ENCODE data around the gene KHSRP.
"Not testable (repeated sequence)": the region's sequence is repeated elsewhere in the genome, so short reads cannot be mapped to it uniquely, and the experiment has no call there.

The KHSRP gene

DNA sequence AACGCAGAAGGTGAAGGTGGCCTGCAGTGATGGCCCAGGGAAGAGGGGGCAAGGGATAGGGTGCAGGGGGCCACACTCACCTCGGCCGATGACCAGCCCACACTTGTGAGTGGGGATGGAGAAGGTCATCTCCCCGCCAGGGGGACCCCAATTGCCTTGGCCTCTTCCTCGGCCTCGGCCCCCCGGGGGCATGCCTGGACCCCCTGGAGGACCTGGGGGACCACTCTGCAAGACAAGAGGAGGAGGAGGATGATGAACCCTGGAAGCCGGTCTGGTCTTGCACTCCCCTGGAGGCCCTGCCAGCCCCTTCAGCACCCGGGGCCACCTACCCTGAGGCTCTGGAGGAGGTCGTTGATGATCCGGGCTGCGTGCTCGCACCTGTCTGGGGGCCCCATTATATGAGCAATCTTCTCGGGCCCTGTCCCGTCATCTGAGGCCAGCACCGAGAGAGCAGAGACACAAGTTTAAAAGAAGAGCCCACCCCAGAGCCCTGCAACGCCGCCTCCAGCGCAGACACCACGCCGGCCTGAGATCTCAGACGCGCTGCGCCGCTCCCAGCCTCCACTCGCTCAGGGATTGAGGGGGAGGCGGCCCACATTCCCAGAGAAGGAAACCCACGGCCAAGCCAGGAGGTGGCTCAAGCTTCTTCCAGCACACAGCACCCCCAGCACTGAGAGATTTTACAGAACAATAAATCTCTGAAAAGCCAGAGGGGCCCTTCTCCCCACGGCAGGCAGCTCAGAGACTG is 7.8 kb downstream of the KHSRP start:
- no peak for DNase-seq (ENCODE audit: low spot score)

- no peak for DNase-seq (ENCODE audit: low spot score)
These were observed 8.9 kb downstream of the KHSRP start for GRCh38 chr19:6415591-6416190.

GRCh38 chr19:6414793-6415590 is 9.6 kb downstream of the KHSRP start:
- DNase-seq (ENCODE audit: low spot score), result no peak

GRCh38 chr19:6413721-6414643 is 10.6 kb downstream of the KHSRP start:
- no peak for DNase-seq (ENCODE audit: low spot score)

DNA sequence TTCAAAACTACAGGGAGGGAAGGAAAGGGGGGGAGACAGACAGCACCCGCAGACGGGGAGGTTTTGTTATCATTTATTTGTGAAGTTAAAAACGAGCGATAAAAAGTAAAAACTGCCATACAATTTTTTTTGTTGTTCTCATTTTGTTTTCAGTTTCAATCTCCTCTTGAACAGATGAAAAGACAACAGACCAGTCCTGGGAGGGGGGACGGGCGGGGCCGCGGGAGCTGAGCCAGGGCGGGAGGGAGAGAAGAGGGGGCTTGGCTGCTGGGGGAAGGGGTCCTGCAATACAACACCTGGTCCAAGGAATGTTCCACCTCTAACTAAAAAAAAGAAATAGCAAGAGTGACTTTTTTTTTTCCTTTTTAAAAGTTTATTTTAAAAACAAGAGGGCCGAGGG is 11.3 kb downstream of the KHSRP start:
- DNase-seq (ENCODE audit: low spot score), result no peak

DNA sequence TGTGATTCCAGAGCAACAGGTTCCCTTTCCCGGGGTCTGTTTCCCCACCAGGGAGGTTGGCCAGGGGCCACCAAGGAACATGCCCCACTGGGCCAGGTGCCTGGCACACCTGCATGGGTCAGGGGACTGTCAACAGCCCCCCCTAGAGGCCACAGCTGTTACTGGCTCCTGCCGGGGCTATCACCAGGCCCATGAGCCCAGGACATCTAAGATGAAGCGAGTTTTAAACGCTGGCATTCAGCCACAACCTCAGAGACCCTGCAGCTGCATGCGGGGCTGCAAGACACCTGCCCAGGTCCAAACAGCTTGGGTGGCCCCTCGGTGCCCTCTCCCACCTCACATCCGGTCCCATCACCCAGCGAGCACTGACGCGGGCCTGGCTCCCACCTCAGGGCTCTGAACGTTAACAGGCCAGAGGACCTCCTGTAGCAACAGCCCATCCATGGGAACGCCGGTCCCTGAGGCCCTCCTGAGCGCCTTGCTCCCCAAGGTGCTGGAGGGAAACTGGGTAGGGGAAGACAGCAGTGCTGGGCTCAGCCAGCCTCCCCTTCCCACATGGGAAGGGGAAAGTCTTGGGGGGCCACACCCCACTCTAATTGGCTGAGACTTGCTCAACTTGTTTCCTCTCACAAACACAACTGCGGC is 12.0 kb downstream of the KHSRP start:
- DNase-seq (ENCODE audit: low spot score), result no peak

DNA sequence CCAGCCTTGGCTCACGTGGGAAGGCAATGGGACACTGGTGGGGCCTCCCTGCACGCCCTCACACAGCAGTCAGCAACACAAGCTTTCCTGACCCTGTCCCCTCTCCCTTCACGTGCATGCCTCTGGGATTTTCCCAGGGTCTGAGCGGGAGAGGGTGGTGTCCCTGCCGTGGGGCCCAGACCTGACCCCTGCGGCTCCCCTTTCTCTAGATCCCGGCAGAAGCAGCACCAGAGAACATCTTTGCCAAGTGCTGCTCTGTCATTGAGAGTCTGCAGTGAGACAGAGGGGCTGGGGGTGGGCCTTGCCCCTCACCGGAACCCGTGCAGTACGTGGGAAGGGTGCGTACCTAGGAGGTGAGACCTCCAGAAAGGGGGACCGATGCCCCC is 12.6 kb downstream of the KHSRP start:
- DNase-seq (ENCODE audit: low spot score), result no peak

- no peak for DNase-seq (ENCODE audit: low spot score)
These were observed 15.3 kb downstream of the KHSRP start for GRCh38 chr19:6409346-6409745.

DNA sequence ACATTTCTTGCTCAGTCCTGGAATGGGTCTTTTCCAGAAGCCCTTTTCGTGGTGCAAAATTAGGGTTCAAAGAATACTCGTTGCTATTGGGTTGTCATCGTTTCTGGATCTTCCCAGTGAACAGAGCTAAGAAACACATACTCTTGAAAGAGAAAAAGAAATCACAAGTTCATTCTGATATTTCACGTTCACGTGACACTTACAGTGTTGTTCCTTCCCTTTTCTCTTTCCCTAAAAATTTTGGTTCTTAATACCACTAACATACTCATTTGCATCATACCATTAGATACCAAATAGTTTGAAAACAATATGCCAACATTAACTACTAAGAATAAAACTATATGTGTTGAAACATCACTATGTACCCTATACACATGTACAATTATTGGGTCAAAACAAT is 18.2 kb downstream of the KHSRP start:
- no peak for DNase-seq (ENCODE audit: low spot score)

GRCh38 chr19:6402837-6403608 is 21.6 kb downstream of the KHSRP start:
- DNase-seq (ENCODE audit: low spot score), result peak; percentile 75

- no peak for DNase-seq (ENCODE audit: low spot score)
These were observed 22.6 kb downstream of the KHSRP start for GRCh38 chr19:6402058-6402457.

- DNase-seq (ENCODE audit: low spot score), result not testable (repeated sequence)
These were observed 24.3 kb downstream of the KHSRP start for GRCh38 chr19:6400062-6400944.

DNA sequence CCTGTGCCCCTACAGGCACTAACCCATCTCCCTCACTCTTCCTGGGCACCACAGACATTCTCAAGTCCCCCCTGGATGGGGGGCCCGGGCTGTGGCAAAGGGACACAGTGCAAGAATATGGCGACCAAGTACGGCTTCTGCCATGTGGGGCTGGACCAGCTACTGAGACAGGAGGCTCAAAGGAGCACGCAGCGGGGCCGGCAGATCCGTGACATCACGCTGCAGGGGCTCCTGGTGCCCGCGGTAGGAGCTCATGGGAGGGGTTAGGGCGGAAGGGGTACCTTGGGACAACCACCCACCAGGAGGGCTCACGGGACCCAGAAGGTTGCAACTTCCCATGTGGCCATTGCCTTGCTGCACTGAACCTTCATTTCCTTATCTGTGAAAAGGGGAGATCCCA is 28.3 kb downstream of the KHSRP start:
- DNase-seq (ENCODE audit: low spot score), result no peak

DNA sequence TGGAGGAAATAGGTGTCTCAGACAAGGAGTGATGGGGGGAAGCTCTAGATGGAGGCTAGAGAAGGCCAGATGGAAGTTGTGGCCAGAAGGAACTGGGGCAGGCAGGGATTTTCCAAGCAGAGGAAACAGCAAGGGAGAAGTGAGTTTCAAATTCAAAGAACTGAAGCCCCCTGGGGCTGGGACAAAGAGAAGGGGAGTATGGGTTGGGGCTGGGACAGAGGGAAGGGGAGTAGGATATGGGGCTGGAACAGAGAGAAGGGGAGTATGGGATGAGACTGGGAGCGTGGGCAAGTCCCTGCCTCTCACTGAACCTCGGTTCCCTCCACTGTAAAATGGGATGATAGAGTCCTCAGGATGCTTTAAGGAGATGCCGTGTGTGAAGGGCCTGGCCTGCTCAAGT is 29.8 kb downstream of the KHSRP start:
- DNase-seq (ENCODE audit: low spot score), result no peak

DNA sequence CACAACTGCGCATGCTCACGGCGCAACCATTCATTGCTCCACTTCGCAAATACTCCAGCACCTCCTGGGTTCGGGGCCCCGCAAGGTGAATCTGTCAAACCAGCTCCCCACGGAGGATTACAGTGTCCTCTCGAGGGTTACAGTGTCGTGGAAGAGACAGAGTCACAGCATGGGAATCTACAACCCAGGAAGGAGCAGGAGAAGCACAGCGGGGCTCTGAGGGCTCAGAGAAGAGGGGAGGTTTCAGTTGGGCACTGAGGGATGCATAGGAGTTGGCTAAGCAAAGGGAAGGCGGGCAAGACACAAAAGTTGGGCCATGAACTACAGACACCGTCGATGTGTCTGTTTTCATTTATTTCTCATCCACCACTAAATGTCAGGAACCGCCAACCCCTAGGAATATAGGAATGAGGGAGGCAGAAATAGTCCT is 30.6 kb downstream of the KHSRP start:
- no peak for DNase-seq (ENCODE audit: low spot score)

DNA sequence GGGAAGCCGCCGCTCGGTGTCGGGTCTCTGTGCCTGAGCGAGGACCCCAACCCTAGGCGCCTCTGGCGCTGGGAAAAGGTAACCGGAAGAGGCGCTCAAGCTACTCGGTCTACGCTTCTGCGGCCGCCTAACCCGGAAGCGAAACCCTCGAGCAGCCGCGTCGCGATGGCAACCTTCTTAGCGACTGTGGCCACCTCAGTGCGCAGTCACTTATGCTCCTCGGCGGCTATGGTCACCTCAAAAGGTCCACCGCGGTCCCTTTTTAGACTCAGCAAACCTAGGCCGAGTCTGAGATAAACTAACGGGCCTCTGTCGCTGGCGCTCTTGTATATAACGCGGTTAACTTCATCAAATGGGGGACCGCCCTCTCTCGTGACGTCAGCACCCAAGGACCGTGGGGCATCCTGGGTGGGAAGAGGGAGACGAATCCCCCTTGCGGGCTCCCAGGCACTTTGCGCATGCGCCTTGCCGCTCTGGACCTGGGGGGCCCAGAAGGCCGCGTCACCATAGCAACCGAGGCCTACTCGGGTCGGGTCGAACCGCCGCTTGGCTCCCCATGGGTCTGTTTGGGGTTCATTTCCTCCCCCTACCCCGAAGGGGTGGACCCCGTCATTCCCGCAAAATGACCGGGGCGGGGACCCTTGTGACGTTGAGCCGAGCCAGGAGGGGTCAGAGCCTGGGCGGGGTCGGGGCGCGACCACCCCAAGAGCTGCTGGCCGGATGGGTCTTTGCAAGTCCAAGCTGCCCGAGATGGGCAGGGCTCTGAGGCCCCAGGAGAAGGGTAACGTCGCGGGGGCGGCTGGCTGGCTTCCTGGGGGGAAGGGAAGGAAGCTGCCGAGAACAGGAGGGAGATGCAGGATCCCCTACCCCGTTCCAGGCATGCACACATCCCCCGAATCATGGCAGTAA is 31.3 kb downstream of the KHSRP start, which contains the start of gene GTF2F1:
GTF2F1 (minus strand) TSS at position 91 of the 909 bp plus-strand sequence. CDS start 169 bp downstream, outside the sequence.
- DNase-seq (ENCODE audit: low spot score), result peak; percentile 99

DNA sequence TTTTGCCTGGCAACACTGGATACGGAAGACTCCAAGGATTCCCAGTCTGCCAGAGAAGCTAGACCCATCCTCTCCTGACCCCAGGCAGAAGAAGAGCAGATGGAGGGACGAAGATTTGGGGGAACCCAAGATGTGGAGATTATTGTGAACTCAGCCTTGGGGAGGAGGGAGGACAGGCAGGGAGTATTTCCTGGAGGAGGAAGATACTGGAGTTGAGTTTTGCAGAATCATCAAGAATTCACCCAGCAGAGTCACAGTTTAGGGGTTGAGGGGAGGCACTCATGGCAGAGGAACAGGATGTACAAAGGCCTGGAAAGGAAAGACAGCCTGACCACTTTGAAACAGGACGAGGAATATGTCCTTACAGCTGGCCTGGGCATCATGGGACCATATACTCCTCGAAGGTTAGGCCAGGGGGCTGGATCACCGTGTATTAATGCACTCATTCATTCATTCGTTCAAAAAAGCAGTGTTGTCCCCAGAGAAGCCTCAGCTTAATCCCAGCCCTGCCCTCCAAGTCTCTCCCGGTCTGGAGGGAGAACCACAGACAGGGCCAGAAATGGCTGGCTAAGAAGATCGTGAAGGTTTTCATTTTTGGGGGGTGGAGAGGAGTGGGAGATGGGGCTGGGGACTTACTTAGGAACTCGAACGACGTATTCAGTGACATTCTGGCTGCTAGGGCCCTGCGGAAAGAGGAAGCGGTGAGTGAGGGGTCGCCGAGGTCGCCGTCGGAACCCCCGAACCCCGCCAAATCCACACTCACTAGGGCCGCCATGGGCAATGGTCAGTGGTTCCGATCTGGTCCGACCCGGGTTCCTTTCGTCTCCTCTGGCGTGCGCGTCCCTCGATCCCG is 32.2 kb downstream of the KHSRP start:
- DNase-seq (ENCODE audit: low spot score), result no peak

Data from hepatic stellate cell (primary cell).